Testis (tissue), 2 donors: ENCODE measurements around the gene CAPN9.

ENCODE experiments used
- POLR2A ChIP-seq: fragments of 450-650 bp; IDR thresholded peaks from one replicate; pipeline ENCODE4 v1.6.1; 2017; ENCODE audit warnings: antibody characterized with exemption, mild to moderate bottlenecking, moderate library complexity
- TF ChIP-seq, protein P1 (sequence below), 3 experiments: fragments of 450-650 bp in 2 of 3; fragments of 200-600 bp in 1 of 3; sonication (generic) in 1 of 3; IDR thresholded peaks; one replicate each; pipeline ENCODE4 v1.5.1; 2016 to 2019; ENCODE audit warnings: antibody characterized with exemption in 3 of 3, mild to moderate bottlenecking in 2 of 3, moderate library complexity in 1 of 3

DNA sequence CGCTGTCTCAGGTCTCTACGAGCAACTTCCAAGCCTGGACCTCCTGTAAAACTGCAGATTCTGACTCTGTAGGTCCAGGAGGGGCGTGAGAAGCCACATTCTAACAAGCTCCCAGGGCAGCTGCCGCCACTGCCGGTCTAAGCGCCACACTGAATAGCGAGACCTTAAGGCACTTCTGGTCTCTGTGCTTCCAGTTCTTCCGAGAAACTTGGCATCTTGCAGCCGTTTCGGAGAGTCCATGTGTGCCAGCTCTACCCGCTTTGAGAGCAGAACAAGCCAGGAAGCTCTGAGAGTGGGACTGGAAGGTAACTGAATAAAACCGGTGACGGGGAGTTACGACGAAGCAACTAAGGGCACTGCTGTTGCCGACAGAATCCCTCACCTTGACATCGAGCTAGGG is 45.8 kb upstream of the CAPN9 start:
- TF ChIP-seq, protein P1, sequence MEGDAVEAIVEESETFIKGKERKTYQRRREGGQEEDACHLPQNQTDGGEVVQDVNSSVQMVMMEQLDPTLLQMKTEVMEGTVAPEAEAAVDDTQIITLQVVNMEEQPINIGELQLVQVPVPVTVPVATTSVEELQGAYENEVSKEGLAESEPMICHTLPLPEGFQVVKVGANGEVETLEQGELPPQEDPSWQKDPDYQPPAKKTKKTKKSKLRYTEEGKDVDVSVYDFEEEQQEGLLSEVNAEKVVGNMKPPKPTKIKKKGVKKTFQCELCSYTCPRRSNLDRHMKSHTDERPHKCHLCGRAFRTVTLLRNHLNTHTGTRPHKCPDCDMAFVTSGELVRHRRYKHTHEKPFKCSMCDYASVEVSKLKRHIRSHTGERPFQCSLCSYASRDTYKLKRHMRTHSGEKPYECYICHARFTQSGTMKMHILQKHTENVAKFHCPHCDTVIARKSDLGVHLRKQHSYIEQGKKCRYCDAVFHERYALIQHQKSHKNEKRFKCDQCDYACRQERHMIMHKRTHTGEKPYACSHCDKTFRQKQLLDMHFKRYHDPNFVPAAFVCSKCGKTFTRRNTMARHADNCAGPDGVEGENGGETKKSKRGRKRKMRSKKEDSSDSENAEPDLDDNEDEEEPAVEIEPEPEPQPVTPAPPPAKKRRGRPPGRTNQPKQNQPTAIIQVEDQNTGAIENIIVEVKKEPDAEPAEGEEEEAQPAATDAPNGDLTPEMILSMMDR (IDR thresholded peaks at IDR 0.05), result no peak
- TF ChIP-seq POLR2A, result no peak
